Cardiac muscle cell (in vitro differentiated cells and primary cell): ENCODE data around the gene NUDCD2. TPM values are rescaled to one million over a fixed set of nuclear protein-coding genes. Genes with fewer than 3 reads are reported as not detected.
"Not testable (repeated sequence)": the region's sequence is repeated elsewhere in the genome, so short reads cannot be mapped to it uniquely, and the experiment has no call there.

Experiments used
- DNase-seq, 2 donors: peaks; one replicate each; pipeline versions ENCODE4 v3.0.0 to v3.0.0-alpha.2; 2010 to 2017; ENCODE audit warnings: low read depth in 1 of 2, low spot score in 1 of 2
- H3K27ac ChIP-seq: fragments of 200-600 bp; sonication (generic); 2 replicates; pipeline ENCODE4 v1.5.1; 2016
- H3K27me3 ChIP-seq: fragments of 200-600 bp; sonication (generic); 2 replicates; pipeline ENCODE4 v1.6.0; 2016; ENCODE audit warnings: control low read depth
- H3K36me3 ChIP-seq: fragments of 200-600 bp; sonication (generic); 2 replicates; pipeline ENCODE4 v1.5.1; 2016; ENCODE audit warnings: control low read depth
- H3K4me1 ChIP-seq: fragments of 200-600 bp; sonication (generic); 2 replicates; pipeline ENCODE4 v1.8.1; 2017; ENCODE audit warnings: low read depth, mild to moderate bottlenecking, mixed run types
- H3K4me3 ChIP-seq: fragments of 200-600 bp; sonication (generic); 2 replicates; pipeline ENCODE4 v1.5.1; 2016; ENCODE audit warnings: mild to moderate bottlenecking
- H3K9me3 ChIP-seq: fragments of 200-600 bp; sonication (generic); 2 replicates; pipeline ENCODE4 v1.5.1; 2017; ENCODE audit warnings: low read depth, mild to moderate bottlenecking, control low read depth
- polyA plus RNA-seq: library from polyadenylated mRNA; unstranded; fragments of >200 nt; fragmentation: Nextera tagmentation; extraction: Ambion mirVana; gene quantifications from 2 replicates; pipeline ENCODE4 v1.2.1, GENCODE V29; 2016
- total RNA-seq: library from RNA; depleted of rRNA; stranded (reverse); fragments of >200 nt; gene quantifications from 2 replicates; pipeline ENCODE4 v1.2.3, GENCODE V29; 2016
- TF ChIP-seq, protein P1 (sequence below): IDR thresholded peaks from 2 replicates; pipeline ENCODE4 v1.5.1; 2012; ENCODE audit warnings: low read depth, mild to moderate bottlenecking, low read length

Gene NUDCD2
- total and polyA plus RNA-seq, 2 experiments from 2014 or later: 16.5 to 78.6 TPM

DNA sequence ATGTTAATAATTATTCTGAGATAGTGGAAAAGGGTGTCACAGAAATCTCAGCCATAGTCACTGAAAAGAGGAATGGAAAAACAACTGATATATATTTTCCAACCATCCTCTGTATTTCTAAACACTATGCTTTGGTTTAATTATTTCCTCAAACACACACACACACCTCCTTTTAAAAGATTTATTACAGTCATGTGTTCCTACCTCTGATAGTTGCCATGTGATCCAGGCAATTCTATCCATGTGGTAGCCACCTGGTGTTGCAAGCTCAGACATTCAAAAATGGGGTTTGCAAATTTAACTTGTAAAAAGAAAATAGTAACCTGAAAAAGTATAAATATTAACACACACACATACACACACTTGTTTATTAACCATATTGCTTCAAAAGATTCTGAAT is 62.5 kb downstream of the NUDCD2 start:
- H3K4me1 ChIP-seq: no peaks in the 10 kb centered on the region
- no peak for DNase-seq

DNA sequence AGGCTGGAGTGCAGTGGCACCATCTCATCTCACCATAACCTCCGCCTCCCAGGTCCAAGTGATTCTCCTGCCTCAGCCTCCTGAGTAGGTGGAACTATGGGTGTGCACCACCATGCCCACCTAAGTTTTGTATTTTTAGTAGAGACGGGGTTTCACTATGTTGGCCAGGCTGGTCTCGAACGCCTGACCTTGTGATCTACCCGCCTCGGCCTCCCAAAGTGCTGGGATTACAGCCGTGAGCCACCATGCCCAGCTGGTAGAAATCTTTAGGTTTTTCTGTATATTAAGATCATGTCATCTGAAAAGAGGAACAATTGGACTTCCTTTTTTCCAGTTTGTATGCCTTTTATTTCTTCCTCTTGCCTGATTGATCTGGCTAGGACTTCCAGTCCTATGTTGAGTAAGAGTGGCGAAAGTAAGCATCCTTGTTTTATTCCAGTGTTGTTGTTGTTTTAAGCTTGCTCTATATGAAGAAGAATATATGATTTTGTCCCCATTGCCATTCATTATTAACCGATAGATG is 63.0 kb downstream of the NUDCD2 start:
- not testable (repeated sequence) for H3K4me3 ChIP-seq, H3K36me3 ChIP-seq, H3K4me1 ChIP-seq, H3K9me3 ChIP-seq, H3K27me3 ChIP-seq, DNase-seq, H3K27ac ChIP-seq

More for the DNA sequence above, 62.5 kb downstream of the NUDCD2 start:
- H3K36me3 ChIP-seq: no peaks in the 10 kb centered on the region
- no peaks in the 10 kb centered on the region for H3K9me3 ChIP-seq
- H3K27me3 ChIP-seq: no peaks in the 10 kb centered on the region
- no peak overlapping the region for H3K27ac ChIP-seq
- H3K4me3 ChIP-seq: no peak overlapping the region
- TF ChIP-seq, protein P1, sequence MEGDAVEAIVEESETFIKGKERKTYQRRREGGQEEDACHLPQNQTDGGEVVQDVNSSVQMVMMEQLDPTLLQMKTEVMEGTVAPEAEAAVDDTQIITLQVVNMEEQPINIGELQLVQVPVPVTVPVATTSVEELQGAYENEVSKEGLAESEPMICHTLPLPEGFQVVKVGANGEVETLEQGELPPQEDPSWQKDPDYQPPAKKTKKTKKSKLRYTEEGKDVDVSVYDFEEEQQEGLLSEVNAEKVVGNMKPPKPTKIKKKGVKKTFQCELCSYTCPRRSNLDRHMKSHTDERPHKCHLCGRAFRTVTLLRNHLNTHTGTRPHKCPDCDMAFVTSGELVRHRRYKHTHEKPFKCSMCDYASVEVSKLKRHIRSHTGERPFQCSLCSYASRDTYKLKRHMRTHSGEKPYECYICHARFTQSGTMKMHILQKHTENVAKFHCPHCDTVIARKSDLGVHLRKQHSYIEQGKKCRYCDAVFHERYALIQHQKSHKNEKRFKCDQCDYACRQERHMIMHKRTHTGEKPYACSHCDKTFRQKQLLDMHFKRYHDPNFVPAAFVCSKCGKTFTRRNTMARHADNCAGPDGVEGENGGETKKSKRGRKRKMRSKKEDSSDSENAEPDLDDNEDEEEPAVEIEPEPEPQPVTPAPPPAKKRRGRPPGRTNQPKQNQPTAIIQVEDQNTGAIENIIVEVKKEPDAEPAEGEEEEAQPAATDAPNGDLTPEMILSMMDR: no peak

Other genes with a start within 250 kb of the NUDCD2 start
- gene CCNG1, start 22.5 kb downstream of the NUDCD2 start, total RNA-seq: 120 and 155 TPM in 2 replicates
- 134 and 181 TPM in 2 replicates for gene CCNG1, start 22.5 kb downstream of the NUDCD2 start, polyA plus RNA-seq
- gene HMMR, start 530 bp upstream of the NUDCD2 start, total RNA-seq: 7.8 and 46.5 TPM in 2 replicates
- gene HMMR, start 530 bp upstream of the NUDCD2 start, polyA plus RNA-seq: 7.8 and 36.2 TPM in 2 replicates
- 30.2 and 32.5 TPM in 2 replicates for gene MAT2B, start 45.5 kb upstream of the NUDCD2 start, total RNA-seq
- gene MAT2B, start 45.5 kb upstream of the NUDCD2 start, polyA plus RNA-seq: 38.3 and 52.4 TPM in 2 replicates